Vagina (tissue), 2 donors: Measurements from ENCODE around the gene CCDC81.

Source experiments
- CTCF ChIP-seq, 3 experiments: fragments of 450-650 bp in 2 of 3; fragments of 200-600 bp in 1 of 3; sonication (generic) in 1 of 3; IDR thresholded peaks; one replicate each; pipeline ENCODE4 v1.5.1; 2017 to 2019; ENCODE audit warnings: antibody characterized with exemption in 3 of 3, mild to moderate bottlenecking in 2 of 3, moderate library complexity in 2 of 3
- POLR2A ChIP-seq, 2 donors: fragments of 450-650 bp; IDR thresholded peaks; one replicate each; pipeline ENCODE4 v1.6.1; 2017; ENCODE audit warnings: antibody characterized with exemption in 2 of 2, mild to moderate bottlenecking in 2 of 2, moderate library complexity in 2 of 2
- POLR2AphosphoS5 ChIP-seq, 2 donors: sonication (generic); formaldehyde crosslinking; IDR thresholded peaks; one replicate each; pipeline ENCODE4 v1.9.0; 2017; ENCODE audit warnings: antibody characterized with exemption in 2 of 2, mild to moderate bottlenecking in 2 of 2, low read depth in 1 of 2; ENCODE audit not compliant: insufficient read depth in 1 of 2

- no peak for TF ChIP-seq CTCF (IDR thresholded peaks at IDR 0.05)
- TF ChIP-seq POLR2A (IDR thresholded peaks at IDR 0.05), result no peak
- TF ChIP-seq POLR2AphosphoS5 (IDR thresholded peaks at IDR 0.05; ENCODE audit: insufficient read depth in 1 of 2, low read depth in 1 of 2), result no peak
These were observed 84.3 kb downstream of the CCDC81 start for GRCh38 chr11:86459002-86459385.
